Caco-2 (cell line): Measurements from ENCODE around the gene MUC12. TPM values are rescaled to one million over a fixed set of nuclear protein-coding genes. Genes with fewer than 3 reads are reported as not detected.
"Not testable (repeated sequence)": the region's sequence is repeated elsewhere in the genome, so short reads cannot be mapped to it uniquely, and the experiment has no call there.

Source experiments
- BruUV-seq: library from RNA; stranded (reverse); fragments of 400-500 nt; replicated peaks from 2 replicates; lab custom pipeline; 2021; lab: Mats Ljungman, UMichigan
- CTCF ChIA-PET: fragments of 300-600 bp; sonication (Branson Sonifier 250); formaldehyde crosslinking; loops from one replicate; lab custom pipeline; 2022; ENCODE audit warnings: antibody characterized with exemption; lab: Charles Lee
- POLR2A ChIA-PET: fragments of 300-600 bp; sonication (Branson Sonifier 250); formaldehyde crosslinking; loops from one replicate; lab custom pipeline; 2022; ENCODE audit warnings: antibody characterized with exemption; lab: Charles Lee
- DNase-seq, 2 experiments: peaks; one replicate each; pipeline versions ENCODE4 v3.0.0 to v3.0.0-alpha.2; 2020 to 2022
- H3K27me3 ChIP-seq: replicated peaks from 2 replicates; pipeline ENCODE4 v1.6.0; 2011; ENCODE audit warnings: low read length; ENCODE audit not compliant: control insufficient read depth, insufficient read depth
- H3K36me3 ChIP-seq: 2 replicates; pipeline ENCODE4 v1.5.1; 2011; ENCODE audit warnings: low read length; ENCODE audit not compliant: control insufficient read depth, insufficient read depth
- H3K4me1 ChIP-seq: fragments of 250-450 bp; sonication (Bioruptor Pico); 2 replicates; pipeline ENCODE4 v1.5.1; 2020; ENCODE audit warnings: mild to moderate bottlenecking
- H3K4me3 ChIP-seq: 2 replicates; pipeline ENCODE4 v1.5.1; 2011; ENCODE audit warnings: low read depth, mild to moderate bottlenecking, control low read depth, low read length
- H3K9me3 ChIP-seq: fragments of 250-450 bp; sonication (Bioruptor Pico); 2 replicates; pipeline ENCODE4 v1.5.1; 2020; ENCODE audit warnings: mild to moderate bottlenecking, moderate library complexity
- H3K27ac Mint-ChIP-seq: one replicate; pipeline ENCODE4 v1.8.0; 2022; ENCODE audit warnings: mixed read lengths; ENCODE audit not compliant: unreplicated experiment
- H3K27me3 Mint-ChIP-seq: one replicate; pipeline ENCODE4 v1.8.0; 2022; ENCODE audit warnings: mixed read lengths; ENCODE audit not compliant: insufficient read depth, unreplicated experiment
- H3K36me3 Mint-ChIP-seq: one replicate; pipeline ENCODE4 v1.8.0; 2022; ENCODE audit warnings: mild to moderate bottlenecking, mixed read lengths; ENCODE audit not compliant: insufficient read depth, unreplicated experiment
- H3K4me1 Mint-ChIP-seq: one replicate; pipeline ENCODE4 v1.8.0; 2022; ENCODE audit warnings: low read depth, mixed read lengths; ENCODE audit not compliant: unreplicated experiment
- H3K4me3 Mint-ChIP-seq: one replicate; pipeline ENCODE4 v1.8.0; 2022; ENCODE audit warnings: mild to moderate bottlenecking, moderate library complexity, mixed read lengths; ENCODE audit not compliant: unreplicated experiment
- H3K9me3 Mint-ChIP-seq: one replicate; pipeline ENCODE4 v1.8.0; 2022; ENCODE audit warnings: mixed read lengths; ENCODE audit not compliant: unreplicated experiment
- CTCF ChIP-seq, 2 experiments: fragments of 200-600 bp in 1 of 2; IDR thresholded peaks; 1 replicate in 1 of 2; 2 replicates in 1 of 2; pipeline versions ENCODE4 v1.5.1 to v1.8.0; 2011 to 2022; ENCODE audit warnings: antibody characterized with exemption in 1 of 2, control low read depth in 1 of 2, inconsistent platforms in 1 of 2, low read depth in 1 of 2, low read length in 1 of 2, mild to moderate bottlenecking in 1 of 2, moderate library complexity in 1 of 2; ENCODE audit not compliant: insufficient read depth in 1 of 2, severe bottlenecking in 1 of 2, unreplicated experiment in 1 of 2
- intact Hi-C: fragments of 100-400 bp; cut with micrococcal nuclease; formaldehyde crosslinking; loops from one replicate; pipeline ENCODE4 v1.10.0; 2022; ENCODE audit not compliant: unreplicated experiment
- total RNA-seq: library from RNA; stranded (reverse); gene quantifications from 2 replicates; pipeline ENCODE4 v1.2.3, GENCODE V29; 2022

MUC12 gene
- total RNA-seq, 1 experiment from 2014 or later, result 0.16 TPM

GRCh38 chr7:100991631-100992030 lies 22.3 kb downstream of the MUC12 start:
- POLR2A ChIA-PET, result no interaction called here
- no peaks in the 10 kb centered on the region for H3K9me3 Mint-ChIP-seq
- DNase-seq, result no peak
- no peaks in the 10 kb centered on the region for H3K4me1 Mint-ChIP-seq
- H3K36me3 ChIP-seq, result no peaks in the 10 kb centered on the region
- no peak overlapping the region for H3K4me3 Mint-ChIP-seq
- intact Hi-C loops, result no loop called here
- no peaks in the 10 kb centered on the region for H3K4me1 ChIP-seq
- no peaks in the 10 kb centered on the region for H3K27me3 Mint-ChIP-seq
- H3K9me3 ChIP-seq, result no peaks in the 10 kb centered on the region
- H3K36me3 Mint-ChIP-seq, result no peaks in the 10 kb centered on the region
- no peak overlapping the region for H3K27ac Mint-ChIP-seq
- no peaks in the 10 kb centered on the region for H3K27me3 ChIP-seq
- CTCF ChIA-PET, result interaction anchor here (0.6 kb wide), 1 partner anchor 34 kb away, joined by 3 read pairs; no protein-coding TSS in a partner anchor
- BruUV-seq, result no TSS peak
- no peak for TF ChIP-seq CTCF (IDR thresholded peaks at IDR 0.05; ENCODE audit: insufficient read depth in 1 of 2, low read depth in 1 of 2, low read length in 1 of 2, severe bottlenecking in 1 of 2, unreplicated experiment in 1 of 2)
- H3K4me3 ChIP-seq, result no peak overlapping the region

GRCh38 chr7:100992280-100992679 lies 22.9 kb downstream of the MUC12 start:
- intact Hi-C loops, POLR2A ChIA-PET, H3K9me3 Mint-ChIP-seq, H3K4me3 Mint-ChIP-seq, H3K36me3 ChIP-seq, H3K36me3 Mint-ChIP-seq, H3K4me3 ChIP-seq, H3K9me3 ChIP-seq, BruUV-seq, H3K4me1 ChIP-seq, H3K27me3 ChIP-seq, H3K27ac Mint-ChIP-seq, H3K27me3 Mint-ChIP-seq, H3K4me1 Mint-ChIP-seq, DNase-seq: not testable (repeated sequence)
- CTCF ChIA-PET, result interaction anchor here (0.6 kb wide), 1 partner anchor 34 kb away, joined by 3 read pairs; no protein-coding TSS in a partner anchor

- H3K27ac Mint-ChIP-seq, H3K9me3 ChIP-seq, H3K4me3 Mint-ChIP-seq, BruUV-seq, H3K9me3 Mint-ChIP-seq, DNase-seq, H3K36me3 ChIP-seq, H3K27me3 ChIP-seq, CTCF ChIA-PET, H3K27me3 Mint-ChIP-seq, H3K36me3 Mint-ChIP-seq, H3K4me3 ChIP-seq, intact Hi-C loops, H3K4me1 ChIP-seq, POLR2A ChIA-PET, H3K4me1 Mint-ChIP-seq: not testable (repeated sequence)
These were observed 25.3 kb downstream of the MUC12 start for GRCh38 chr7:100994671-100995070.

GRCh38 chr7:100998530-100998929 lies 29.2 kb downstream of the MUC12 start:
- H3K27me3 Mint-ChIP-seq, H3K9me3 Mint-ChIP-seq, H3K36me3 Mint-ChIP-seq, H3K4me1 Mint-ChIP-seq, BruUV-seq, CTCF ChIA-PET, H3K4me3 Mint-ChIP-seq, H3K27ac Mint-ChIP-seq, H3K4me1 ChIP-seq, H3K4me3 ChIP-seq, H3K36me3 ChIP-seq, DNase-seq, H3K27me3 ChIP-seq, H3K9me3 ChIP-seq, POLR2A ChIA-PET, intact Hi-C loops: not testable (repeated sequence)

- H3K9me3 ChIP-seq, H3K4me1 ChIP-seq, H3K27ac Mint-ChIP-seq, POLR2A ChIA-PET, DNase-seq, H3K36me3 Mint-ChIP-seq, H3K4me3 Mint-ChIP-seq, H3K27me3 ChIP-seq, H3K4me3 ChIP-seq, intact Hi-C loops, H3K4me1 Mint-ChIP-seq, H3K36me3 ChIP-seq, H3K9me3 Mint-ChIP-seq, BruUV-seq, CTCF ChIA-PET, H3K27me3 Mint-ChIP-seq: not testable (repeated sequence)
These were observed 30.0 kb downstream of the MUC12 start for GRCh38 chr7:100999334-100999733.

- H3K9me3 Mint-ChIP-seq, intact Hi-C loops, H3K36me3 ChIP-seq, H3K36me3 Mint-ChIP-seq, POLR2A ChIA-PET, DNase-seq, H3K27me3 Mint-ChIP-seq, H3K4me1 Mint-ChIP-seq, H3K4me1 ChIP-seq, H3K4me3 Mint-ChIP-seq, H3K27ac Mint-ChIP-seq, BruUV-seq, H3K9me3 ChIP-seq, CTCF ChIA-PET, H3K4me3 ChIP-seq, H3K27me3 ChIP-seq: not testable (repeated sequence)
These were observed 30.7 kb downstream of the MUC12 start for GRCh38 chr7:101000025-101000424.
